Measurements from ENCODE around the gene TNK1.

GRCh38 chr17:7418472-7419152 is 37.7 kb downstream of the TNK1 start:
- TF ChIP-seq CTCF (IDR thresholded peaks at IDR 0.05; ENCODE audit: borderline replicate concordance, extremely low read depth, low read length, poor library complexity, severe bottlenecking) (no peak), EZH2 (IDR thresholded peaks at IDR 0.05; ENCODE audit: borderline replicate concordance, low read depth, low read length, severe bottlenecking) (no peak)

All from DND-41 (cell line).